Transverse colon (tissue), 4 donors: ENCODE measurements around the gene CLCNKB. TPM values are rescaled to one million over a fixed set of nuclear protein-coding genes. Genes with fewer than 3 reads are reported as not detected.
"Not testable (repeated sequence)": the region's sequence is repeated elsewhere in the genome, so short reads cannot be mapped to it uniquely, and the experiment has no call there.

Experiments used
- DNase-seq: peaks from one replicate; pipeline ENCODE4 v3.0.0-alpha.2; 2019
- H3K27ac ChIP-seq, 4 donors: fragments of 200-600 bp; sonication (generic); 2 replicates each; pipeline ENCODE4 v1.5.1; 2016 to 2018; ENCODE audit warnings: inconsistent platforms in 4 of 4
- H3K27me3 ChIP-seq: fragments of 200-600 bp; sonication (generic); 2 replicates; pipeline ENCODE4 v1.5.1; 2017; ENCODE audit warnings: inconsistent platforms
- H3K36me3 ChIP-seq, 4 donors: fragments of 200-600 bp; sonication (generic); 2 replicates each; pipeline ENCODE4 v1.5.1; 2017 to 2019; ENCODE audit warnings: inconsistent platforms in 4 of 4
- H3K4me1 ChIP-seq, 4 donors: fragments of 200-600 bp; sonication (generic); 2 replicates each; pipeline ENCODE4 v1.5.1; 2017 to 2020; ENCODE audit warnings: inconsistent platforms in 4 of 4
- H3K4me3 ChIP-seq, 4 donors: fragments of 200-600 bp; sonication (generic); 1 replicate in 1 of 4; 2 replicates in 3 of 4; pipeline versions ENCODE4 v1.5.1 to v1.6.1; 2017 to 2019; ENCODE audit warnings: inconsistent platforms in 4 of 4
- H3K9me3 ChIP-seq, 2 donors: fragments of 200-600 bp; sonication (generic); 2 replicates each; pipeline ENCODE4 v1.5.1; 2017 to 2019; ENCODE audit warnings: inconsistent platforms in 2 of 2
- CTCF ChIP-seq, 5 experiments: fragments of 200-600 bp in 3 of 5; fragments of 450-650 bp in 2 of 5; sonication (generic) in 3 of 5; IDR thresholded peaks; 1 replicate in 2 of 5; 2 replicates in 3 of 5; pipeline ENCODE4 v1.5.1; 2016 to 2017; ENCODE audit warnings: antibody characterized with exemption in 5 of 5, inconsistent platforms in 3 of 5, mild to moderate bottlenecking in 2 of 5, moderate library complexity in 1 of 5
- EP300 ChIP-seq: sonication (generic); formaldehyde crosslinking; IDR thresholded peaks from one replicate; pipeline ENCODE4 v1.6.1; 2017; ENCODE audit warnings: antibody characterized with exemption, low read depth
- POLR2A ChIP-seq: fragments of 450-650 bp; IDR thresholded peaks from one replicate; pipeline ENCODE4 v1.6.1; 2016; ENCODE audit warnings: antibody characterized with exemption, mild to moderate bottlenecking, moderate library complexity
- POLR2AphosphoS5 ChIP-seq, 3 donors: sonication (generic); formaldehyde crosslinking; IDR thresholded peaks; one replicate each; pipeline ENCODE4 v1.6.1; 2016; ENCODE audit warnings: antibody characterized with exemption in 3 of 3
- WGBS, 2 donors: methylation state at CpG; one replicate each; pipeline ENCODE4 v1.1.5; 2018; ENCODE audit warnings: low coverage in 1 of 2; 5-methylcytosine and 5-hydroxymethylcytosine counted together
- in situ Hi-C, 4 donors: fragments of 200-750 bp; cut with MboI; loops; one replicate each; pipeline versions ENCODE4 v1.15.0 to v1.15.1; 2017; ENCODE audit warnings: low sequenced_read_pairs in 3 of 4, low pct_ligation_motif_present in 1 of 4, low pct_unique_long_range_greater_than_20kb in 1 of 4
- intact Hi-C: fragments of 100-400 bp; cut with DNase I; formaldehyde crosslinking; loops from one replicate; pipeline ENCODE4 v1.15.1; 2023; ENCODE audit warnings: low total_unique reads
- total RNA-seq, 4 donors: library from RNA; depleted of rRNA; stranded (reverse); fragments of >200 nt; gene quantifications; one replicate each; pipeline ENCODE4 v1.1.0, GENCODE V29; 2016

The CLCNKB gene
- total RNA-seq, 4 donors from 2014 or later = 0.48 to 1.1 TPM; not detected in 2

GRCh38 chr1:16047791-16048475 lies 4.4 kb downstream of the CLCNKB start:
- Histone ChIP-seq H3K36me3 (no peaks in the 10 kb centered on the region), H3K4me1 (peaks cover 0 to 7% (median 7%) of the 10 kb centered on the region in 4 donors), H3K27ac (no peak overlapping the region), H3K9me3 (no peaks in the 10 kb centered on the region), H3K27me3 (no peaks in the 10 kb centered on the region), H3K4me3 (no peak overlapping the region)
- intact Hi-C loops (no loop called here), in situ Hi-C loops (loop anchor here in 1 of 4 donors (5.0 kb wide), 1 partner anchor 36 kb away; no protein-coding TSS in a partner anchor)
- TF ChIP-seq POLR2AphosphoS5 (IDR thresholded peaks at IDR 0.05) (no peak), EP300 (no peak)
- WGBS, 2 donors = 93% methylated on average over 17 of the region's 19 CpGs; no CpG with 5 or more reads in 1 of the 2 donors
- no peak for DNase-seq

- TF ChIP-seq POLR2A (no peak), CTCF (IDR thresholded peaks at IDR 0.05) (no peak), POLR2AphosphoS5 (IDR thresholded peaks at IDR 0.05) (no peak), EP300 (no peak)
- Histone ChIP-seq H3K27ac (no peak overlapping the region), H3K4me1 (peaks cover 0 to 7% (median 7%) of the 10 kb centered on the region in 4 donors), H3K36me3 (no peaks in the 10 kb centered on the region), H3K4me3 (peak overlapping the region; percentile 17 to 39 (median 35)), H3K27me3 (no peaks in the 10 kb centered on the region), H3K9me3 (no peaks in the 10 kb centered on the region)
- 1% methylated on average over 19 of the region's 25 CpGs; no CpG with 5 or more reads in 1 of the 2 donors for WGBS, 2 donors
- peak; percentile 44 for DNase-seq
- in situ Hi-C loops (loop anchor here in 1 of 4 donors (5.0 kb wide), 1 partner anchor 36 kb away; no protein-coding TSS in a partner anchor), intact Hi-C loops (no loop called here)
These were observed 5.1 kb downstream of the CLCNKB start for GRCh38 chr1:16048573-16049189.

- intact Hi-C loops = loop anchor here (10.0 kb wide), 1 partner anchor 256 kb away; no protein-coding TSS in a partner anchor
These were observed 6.7 kb downstream of the CLCNKB start for GRCh38 chr1:16050328-16050727.

GRCh38 chr1:16051039-16051438 lies 7.5 kb downstream of the CLCNKB start:
- DNase-seq = no peak

More at GRCh38 chr1:16050328-16050727, 6.7 kb downstream of the CLCNKB start:
- no peak overlapping the region for H3K27ac ChIP-seq
- no peaks in the 10 kb centered on the region for H3K27me3 ChIP-seq
- in situ Hi-C loops = no loop called here
- H3K36me3 ChIP-seq = no peaks in the 10 kb centered on the region
- no peak for TF ChIP-seq EP300
- TF ChIP-seq CTCF (IDR thresholded peaks at IDR 0.05) = no peak
- no peak for TF ChIP-seq POLR2AphosphoS5 (IDR thresholded peaks at IDR 0.05)
- TF ChIP-seq POLR2A = no peak
- H3K4me1 ChIP-seq = peaks cover 0 to 7% (median 7%) of the 10 kb centered on the region in 4 donors
- WGBS, 2 donors = 76 to 100% methylated on average over 1 to 7 of the region's 7 CpGs
- no peak for DNase-seq
- H3K9me3 ChIP-seq = no peaks in the 10 kb centered on the region
- H3K4me3 ChIP-seq = no peak overlapping the region

GRCh38 chr1:16051949-16052348 lies 8.4 kb downstream of the CLCNKB start:
- DNase-seq, H3K27me3 ChIP-seq, H3K27ac ChIP-seq, H3K4me3 ChIP-seq, in situ Hi-C loops, H3K36me3 ChIP-seq, H3K9me3 ChIP-seq: not testable (repeated sequence)
- WGBS, 2 donors = 93% methylated on average over 11 of the region's 12 CpGs; no CpG with 5 or more reads in 1 of the 2 donors
- intact Hi-C loops = loop anchor here (10.0 kb wide), 1 partner anchor 257 kb away; no protein-coding TSS in a partner anchor
- H3K4me1 ChIP-seq = peaks cover 0 to 12% (median 7%) of the 10 kb centered on the region in 4 donors

More at GRCh38 chr1:16051039-16051438, 7.5 kb downstream of the CLCNKB start:
- no peak for TF ChIP-seq POLR2AphosphoS5 (IDR thresholded peaks at IDR 0.05)
- TF ChIP-seq CTCF (IDR thresholded peaks at IDR 0.05) = no peak
- TF ChIP-seq POLR2A = no peak
- TF ChIP-seq EP300 = no peak
- no peak overlapping the region for H3K27ac ChIP-seq
- no peak overlapping the region for H3K4me3 ChIP-seq
- no peaks in the 10 kb centered on the region for H3K27me3 ChIP-seq
- intact Hi-C loops = loop anchor here (10.0 kb wide), 1 partner anchor 256 kb away; no protein-coding TSS in a partner anchor
- peaks cover 0 to 12% (median 7%) of the 10 kb centered on the region in 4 donors for H3K4me1 ChIP-seq
- in situ Hi-C loops = no loop called here
- H3K36me3 ChIP-seq = no peaks in the 10 kb centered on the region
- H3K9me3 ChIP-seq = no peaks in the 10 kb centered on the region
- WGBS, 2 donors = 94% methylated on average over 3 of the region's 3 CpGs; no CpG with 5 or more reads in 1 of the 2 donors
